Liver (tissue), 3 donors: ENCODE measurements around the gene DVL1.

Experiments used
- ATF3 ChIP-seq: IDR thresholded peaks from 2 replicates; pipeline ENCODE4 v1.6.1; 2016; ENCODE audit warnings: antibody characterized with exemption
- GABPA ChIP-seq, 2 donors: IDR thresholded peaks in 1 of 2; conservative IDR thresholded peaks in 1 of 2; 2 replicates each; pipeline ENCODE4 v1.6.1; 2016; ENCODE audit warnings: antibody characterized with exemption in 2 of 2, mild to moderate bottlenecking in 1 of 2, moderate library complexity in 1 of 2
- JUND ChIP-seq, 2 donors: IDR thresholded peaks; 2 replicates each; pipeline ENCODE4 v1.6.1; 2016; ENCODE audit warnings: antibody characterized with exemption in 2 of 2
- RAD21 ChIP-seq, 2 donors: IDR thresholded peaks; 2 replicates each; pipeline ENCODE4 v1.6.1; 2016; ENCODE audit warnings: antibody characterized with exemption in 2 of 2, mild to moderate bottlenecking in 2 of 2
- SP1 ChIP-seq: IDR thresholded peaks from 2 replicates; pipeline ENCODE4 v1.6.1; 2018; ENCODE audit warnings: antibody characterized with exemption, mild to moderate bottlenecking
- TAF1 ChIP-seq: conservative IDR thresholded peaks from 2 replicates; pipeline ENCODE4 v1.6.1; 2016; ENCODE audit warnings: antibody characterized with exemption, mild to moderate bottlenecking
- YY1 ChIP-seq: IDR thresholded peaks from 2 replicates; pipeline ENCODE4 v1.6.1; 2016; ENCODE audit warnings: antibody characterized with exemption, mild to moderate bottlenecking
- ZBTB33 ChIP-seq: IDR thresholded peaks from 2 replicates; pipeline ENCODE4 v1.6.1; 2016; ENCODE audit warnings: antibody characterized with exemption
- TF ChIP-seq, protein P1 (sequence below): fragments of 150-350 bp; IDR thresholded peaks from 2 replicates; pipeline ENCODE4 v1.5.1; 2017; ENCODE audit warnings: improper control_type of control experiment, low read depth, low read length; ENCODE audit not compliant: missing input control
- TF ChIP-seq, protein P2 (sequence below): IDR thresholded peaks from 2 replicates; pipeline ENCODE4 v1.6.1; 2016; ENCODE audit warnings: antibody characterized with exemption, mild to moderate bottlenecking
- donor health status: healthy.
- donor health status: healthy.

- TF ChIP-seq, protein P1, sequence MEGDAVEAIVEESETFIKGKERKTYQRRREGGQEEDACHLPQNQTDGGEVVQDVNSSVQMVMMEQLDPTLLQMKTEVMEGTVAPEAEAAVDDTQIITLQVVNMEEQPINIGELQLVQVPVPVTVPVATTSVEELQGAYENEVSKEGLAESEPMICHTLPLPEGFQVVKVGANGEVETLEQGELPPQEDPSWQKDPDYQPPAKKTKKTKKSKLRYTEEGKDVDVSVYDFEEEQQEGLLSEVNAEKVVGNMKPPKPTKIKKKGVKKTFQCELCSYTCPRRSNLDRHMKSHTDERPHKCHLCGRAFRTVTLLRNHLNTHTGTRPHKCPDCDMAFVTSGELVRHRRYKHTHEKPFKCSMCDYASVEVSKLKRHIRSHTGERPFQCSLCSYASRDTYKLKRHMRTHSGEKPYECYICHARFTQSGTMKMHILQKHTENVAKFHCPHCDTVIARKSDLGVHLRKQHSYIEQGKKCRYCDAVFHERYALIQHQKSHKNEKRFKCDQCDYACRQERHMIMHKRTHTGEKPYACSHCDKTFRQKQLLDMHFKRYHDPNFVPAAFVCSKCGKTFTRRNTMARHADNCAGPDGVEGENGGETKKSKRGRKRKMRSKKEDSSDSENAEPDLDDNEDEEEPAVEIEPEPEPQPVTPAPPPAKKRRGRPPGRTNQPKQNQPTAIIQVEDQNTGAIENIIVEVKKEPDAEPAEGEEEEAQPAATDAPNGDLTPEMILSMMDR = no peak
- TF ChIP-seq JUND (IDR thresholded peaks at IDR 0.05) (no peak), ATF3 (no peak), TAF1 (no peak), ZBTB33 (no peak), RAD21 (IDR thresholded peaks at IDR 0.05) (no peak), YY1 (no peak), SP1 (no peak), GABPA (IDR thresholded peaks at IDR 0.05 in 1 of 2, conservative IDR thresholded peaks at IDR 0.05 in 1 of 2) (no peak)
- TF ChIP-seq, protein P2, sequence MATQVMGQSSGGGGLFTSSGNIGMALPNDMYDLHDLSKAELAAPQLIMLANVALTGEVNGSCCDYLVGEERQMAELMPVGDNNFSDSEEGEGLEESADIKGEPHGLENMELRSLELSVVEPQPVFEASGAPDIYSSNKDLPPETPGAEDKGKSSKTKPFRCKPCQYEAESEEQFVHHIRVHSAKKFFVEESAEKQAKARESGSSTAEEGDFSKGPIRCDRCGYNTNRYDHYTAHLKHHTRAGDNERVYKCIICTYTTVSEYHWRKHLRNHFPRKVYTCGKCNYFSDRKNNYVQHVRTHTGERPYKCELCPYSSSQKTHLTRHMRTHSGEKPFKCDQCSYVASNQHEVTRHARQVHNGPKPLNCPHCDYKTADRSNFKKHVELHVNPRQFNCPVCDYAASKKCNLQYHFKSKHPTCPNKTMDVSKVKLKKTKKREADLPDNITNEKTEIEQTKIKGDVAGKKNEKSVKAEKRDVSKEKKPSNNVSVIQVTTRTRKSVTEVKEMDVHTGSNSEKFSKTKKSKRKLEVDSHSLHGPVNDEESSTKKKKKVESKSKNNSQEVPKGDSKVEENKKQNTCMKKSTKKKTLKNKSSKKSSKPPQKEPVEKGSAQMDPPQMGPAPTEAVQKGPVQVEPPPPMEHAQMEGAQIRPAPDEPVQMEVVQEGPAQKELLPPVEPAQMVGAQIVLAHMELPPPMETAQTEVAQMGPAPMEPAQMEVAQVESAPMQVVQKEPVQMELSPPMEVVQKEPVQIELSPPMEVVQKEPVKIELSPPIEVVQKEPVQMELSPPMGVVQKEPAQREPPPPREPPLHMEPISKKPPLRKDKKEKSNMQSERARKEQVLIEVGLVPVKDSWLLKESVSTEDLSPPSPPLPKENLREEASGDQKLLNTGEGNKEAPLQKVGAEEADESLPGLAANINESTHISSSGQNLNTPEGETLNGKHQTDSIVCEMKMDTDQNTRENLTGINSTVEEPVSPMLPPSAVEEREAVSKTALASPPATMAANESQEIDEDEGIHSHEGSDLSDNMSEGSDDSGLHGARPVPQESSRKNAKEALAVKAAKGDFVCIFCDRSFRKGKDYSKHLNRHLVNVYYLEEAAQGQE = no peak
Measured at GRCh38 chr1:1342061-1342562, 7.1 kb downstream of the DVL1 start.
